Sigmoid colon (tissue), 4 donors: ENCODE results near the gene BID.

Experiments
- EP300 ChIP-seq, 4 donors: sonication (generic); formaldehyde crosslinking; IDR thresholded peaks; one replicate each; pipeline ENCODE4 v1.6.1; 2017; ENCODE audit warnings: antibody characterized with exemption in 4 of 4
- POLR2A ChIP-seq, 2 donors: fragments of 450-650 bp; IDR thresholded peaks; one replicate each; pipeline ENCODE4 v1.6.1; 2016; ENCODE audit warnings: antibody characterized with exemption in 2 of 2, mild to moderate bottlenecking in 2 of 2, moderate library complexity in 2 of 2
- POLR2AphosphoS5 ChIP-seq, 4 donors: sonication (generic); formaldehyde crosslinking; IDR thresholded peaks; one replicate each; pipeline ENCODE4 v1.6.1; 2017; ENCODE audit warnings: antibody characterized with exemption in 4 of 4
- TF ChIP-seq, protein P1 (sequence below), 4 experiments: fragments of 450-650 bp in 3 of 4; fragments of 200-600 bp in 1 of 4; IDR thresholded peaks; one replicate each; pipeline ENCODE4 v1.5.1; 2016 to 2019; ENCODE audit warnings: antibody characterized with exemption in 4 of 4, mild to moderate bottlenecking in 3 of 4, moderate library complexity in 2 of 4

DNA sequence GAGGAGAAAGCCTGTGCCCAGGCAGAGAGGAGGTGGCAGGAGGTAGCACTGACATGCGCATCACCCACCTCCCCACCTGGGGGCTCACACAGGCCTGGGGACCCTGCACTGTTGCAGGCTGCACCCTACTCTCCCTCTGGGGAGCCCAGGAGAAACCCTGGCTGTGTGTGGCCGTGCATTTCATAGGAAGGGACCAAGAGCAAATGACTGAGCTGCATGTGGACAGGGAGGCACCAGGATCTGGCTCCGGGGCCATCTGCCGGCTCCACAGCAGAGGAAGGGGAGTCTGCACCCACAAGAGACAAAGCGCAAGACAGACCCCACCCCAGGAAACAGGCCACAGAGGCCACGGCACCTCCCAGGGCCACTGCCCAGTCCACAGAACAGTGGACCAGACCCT is 22.7 kb downstream of the BID start:
- TF ChIP-seq, protein P1, sequence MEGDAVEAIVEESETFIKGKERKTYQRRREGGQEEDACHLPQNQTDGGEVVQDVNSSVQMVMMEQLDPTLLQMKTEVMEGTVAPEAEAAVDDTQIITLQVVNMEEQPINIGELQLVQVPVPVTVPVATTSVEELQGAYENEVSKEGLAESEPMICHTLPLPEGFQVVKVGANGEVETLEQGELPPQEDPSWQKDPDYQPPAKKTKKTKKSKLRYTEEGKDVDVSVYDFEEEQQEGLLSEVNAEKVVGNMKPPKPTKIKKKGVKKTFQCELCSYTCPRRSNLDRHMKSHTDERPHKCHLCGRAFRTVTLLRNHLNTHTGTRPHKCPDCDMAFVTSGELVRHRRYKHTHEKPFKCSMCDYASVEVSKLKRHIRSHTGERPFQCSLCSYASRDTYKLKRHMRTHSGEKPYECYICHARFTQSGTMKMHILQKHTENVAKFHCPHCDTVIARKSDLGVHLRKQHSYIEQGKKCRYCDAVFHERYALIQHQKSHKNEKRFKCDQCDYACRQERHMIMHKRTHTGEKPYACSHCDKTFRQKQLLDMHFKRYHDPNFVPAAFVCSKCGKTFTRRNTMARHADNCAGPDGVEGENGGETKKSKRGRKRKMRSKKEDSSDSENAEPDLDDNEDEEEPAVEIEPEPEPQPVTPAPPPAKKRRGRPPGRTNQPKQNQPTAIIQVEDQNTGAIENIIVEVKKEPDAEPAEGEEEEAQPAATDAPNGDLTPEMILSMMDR (IDR thresholded peaks at IDR 0.05) = no peak
- no peak for TF ChIP-seq POLR2A (IDR thresholded peaks at IDR 0.05)
- no peak for TF ChIP-seq POLR2AphosphoS5 (IDR thresholded peaks at IDR 0.05)
- no peak for TF ChIP-seq EP300 (IDR thresholded peaks at IDR 0.05)
